ENCODE measurements around the gene OSBP2.

Gene OSBP2

GRCh38 chr22:30749849-30750248 is 55.2 kb downstream of the OSBP2 start (continued):
- TF ChIP-seq POU6F1 (CRISPR knock-in tag; IDR thresholded peaks at IDR 0.05; ENCODE audit: borderline replicate concordance, low read depth) (no peak), ISL1 (CRISPR knock-in tag; IDR thresholded peaks at IDR 0.05) (no peak), CSDC2 (CRISPR knock-in tag; IDR thresholded peaks at IDR 0.05) (no peak), OSR1 (CRISPR knock-in tag; IDR thresholded peaks at IDR 0.05) (no peak)

- no peak for ATAC-seq
- TF ChIP-seq OSR1 (CRISPR knock-in tag; IDR thresholded peaks at IDR 0.05) (no peak), CSDC2 (CRISPR knock-in tag; IDR thresholded peaks at IDR 0.05) (no peak), ARNTL (CRISPR knock-in tag; IDR thresholded peaks at IDR 0.05; ENCODE audit: borderline replicate concordance, low read depth) (no peak), ZFP3 (CRISPR knock-in tag; IDR thresholded peaks at IDR 0.05) (no peak), GLIS3 (CRISPR knock-in tag; IDR thresholded peaks at IDR 0.05) (no peak), ZNF70 (CRISPR knock-in tag; IDR thresholded peaks at IDR 0.05) (no peak)
Measured at GRCh38 chr22:30751529-30751928, 56.9 kb downstream of the OSBP2 start.

GRCh38 chr22:30752771-30753170 is 58.1 kb downstream of the OSBP2 start:
- no peak for ATAC-seq
- TF ChIP-seq CSRNP3 (CRISPR knock-in tag; IDR thresholded peaks at IDR 0.05) = no peak
- no peak for TF ChIP-seq SNAI2 (CRISPR knock-in tag; IDR thresholded peaks at IDR 0.05)
- TF ChIP-seq ZNF565 (CRISPR knock-in tag; conservative IDR thresholded peaks at IDR 0.05; ENCODE audit: low read depth) = no peak
- TF ChIP-seq RARB (CRISPR knock-in tag; IDR thresholded peaks at IDR 0.05) = no peak
- no peak for TF ChIP-seq ZNF8 (CRISPR knock-in tag; IDR thresholded peaks at IDR 0.05)
- TF ChIP-seq ZC3H10 (CRISPR knock-in tag; IDR thresholded peaks at IDR 0.05) = no peak
- no peak for TF ChIP-seq ARNTL (CRISPR knock-in tag; IDR thresholded peaks at IDR 0.05; ENCODE audit: borderline replicate concordance, low read depth)
- no peak for TF ChIP-seq PATZ1 (CRISPR knock-in tag; IDR thresholded peaks at IDR 0.05; ENCODE audit: borderline replicate concordance)
- no peak for TF ChIP-seq TOX (CRISPR knock-in tag; IDR thresholded peaks at IDR 0.05; ENCODE audit: borderline replicate concordance)
- TF ChIP-seq ESRRG (CRISPR knock-in tag; IDR thresholded peaks at IDR 0.05) = no peak
- TF ChIP-seq OSR1 (CRISPR knock-in tag; IDR thresholded peaks at IDR 0.05) = no peak
- TF ChIP-seq GLIS3 (CRISPR knock-in tag; IDR thresholded peaks at IDR 0.05) = no peak
- TF ChIP-seq TCF4 (CRISPR knock-in tag; IDR thresholded peaks at IDR 0.05; ENCODE audit: borderline replicate concordance) = no peak
- no peak for TF ChIP-seq ZFP3 (CRISPR knock-in tag; IDR thresholded peaks at IDR 0.05)
- no peak for TF ChIP-seq TSHZ2 (CRISPR knock-in tag; IDR thresholded peaks at IDR 0.05)
- no peak for TF ChIP-seq ISL1 (CRISPR knock-in tag; IDR thresholded peaks at IDR 0.05)
- no peak for TF ChIP-seq CSDC2 (CRISPR knock-in tag; IDR thresholded peaks at IDR 0.05)
- no peak for TF ChIP-seq POU6F1 (CRISPR knock-in tag; IDR thresholded peaks at IDR 0.05; ENCODE audit: borderline replicate concordance, low read depth)
- TF ChIP-seq ZFP30 (CRISPR knock-in tag; IDR thresholded peaks at IDR 0.05) = no peak
- TF ChIP-seq PPARA (CRISPR knock-in tag; IDR thresholded peaks at IDR 0.05; ENCODE audit: borderline replicate concordance) = no peak

Measured in SK-N-SH treated with all-trans-retinoic acid at 6 μM for 48 hours (cell line).